Calu3 (cell line): ENCODE measurements around the gene KCNH4. TPM values are rescaled to one million over a fixed set of nuclear protein-coding genes. Genes with fewer than 3 reads are reported as not detected.
"Not testable (repeated sequence)": the region's sequence is repeated elsewhere in the genome, so short reads cannot be mapped to it uniquely, and the experiment has no call there.

ENCODE experiments used
- BruUV-seq: library from RNA; stranded (reverse); fragments of 400-500 nt; replicated peaks from 2 replicates; lab custom pipeline; 2021; lab: Mats Ljungman, UMichigan
- CTCF ChIA-PET: fragments of 300-600 bp; sonication (Branson Sonifier 250); formaldehyde crosslinking; loops from one replicate; lab custom pipeline; 2022; ENCODE audit warnings: antibody characterized with exemption; lab: Charles Lee
- DNase-seq: peaks from one replicate; pipeline ENCODE4 v3.0.0; 2022
- H3K27ac Mint-ChIP-seq: one replicate; pipeline ENCODE4 v1.8.0; 2022; ENCODE audit warnings: mixed read lengths; ENCODE audit not compliant: unreplicated experiment
- H3K27me3 Mint-ChIP-seq: one replicate; pipeline ENCODE4 v1.8.0; 2022; ENCODE audit warnings: mixed read lengths; ENCODE audit not compliant: unreplicated experiment
- H3K36me3 Mint-ChIP-seq: one replicate; pipeline ENCODE4 v1.8.0; 2022; ENCODE audit warnings: mild to moderate bottlenecking, moderate library complexity, mixed read lengths; ENCODE audit not compliant: insufficient read depth, unreplicated experiment
- H3K4me1 Mint-ChIP-seq: one replicate; pipeline ENCODE4 v1.8.0; 2022; ENCODE audit warnings: mild to moderate bottlenecking, low read depth, mixed read lengths; ENCODE audit not compliant: unreplicated experiment
- H3K4me3 Mint-ChIP-seq: one replicate; pipeline ENCODE4 v1.8.0; 2022; ENCODE audit warnings: mild to moderate bottlenecking, low read depth, moderate library complexity, mixed read lengths; ENCODE audit not compliant: unreplicated experiment
- H3K9me3 Mint-ChIP-seq: one replicate; pipeline ENCODE4 v1.8.0; 2022; ENCODE audit warnings: low read depth, mixed read lengths; ENCODE audit not compliant: unreplicated experiment
- CTCF ChIP-seq: fragments of 200-600 bp; IDR thresholded peaks from one replicate; pipeline ENCODE4 v1.8.0; 2022; ENCODE audit warnings: antibody characterized with exemption; ENCODE audit not compliant: unreplicated experiment
- intact Hi-C: fragments of 100-400 bp; cut with micrococcal nuclease; formaldehyde crosslinking; loops from one replicate; pipeline ENCODE4 v1.10.0; 2022; ENCODE audit not compliant: unreplicated experiment
- total RNA-seq: library from RNA; stranded (reverse); gene quantifications from 2 replicates; pipeline ENCODE4 v1.2.3, GENCODE V29; 2022

The KCNH4 gene
- total RNA-seq, 1 experiment from 2014 or later: not detected

DNA sequence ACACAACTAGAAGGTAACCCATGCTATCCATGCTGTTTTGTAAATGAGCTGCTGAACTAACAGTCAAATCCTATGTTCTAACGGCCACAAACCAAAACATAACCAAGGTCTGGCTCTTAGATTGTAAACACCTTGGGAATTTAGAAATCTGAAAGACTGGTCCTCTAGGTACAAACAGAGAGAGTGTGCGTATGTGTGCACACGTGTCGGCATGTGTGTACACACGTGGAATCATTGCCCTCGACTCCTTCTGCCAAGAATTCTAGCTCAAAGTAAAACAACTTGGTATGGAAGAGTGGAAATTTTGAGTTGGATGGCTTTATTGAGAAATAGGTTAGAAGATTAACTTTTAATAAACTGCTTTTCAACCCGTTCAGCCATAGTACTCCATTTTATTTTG is 31.4 kb upstream of the KCNH4 start:
- CTCF ChIA-PET: no interaction called here
- BruUV-seq: no TSS peak
- no peaks in the 10 kb centered on the region for H3K4me1 Mint-ChIP-seq

GRCh38 chr17:42211921-42212341 is 31.0 kb upstream of the KCNH4 start:
- H3K36me3 Mint-ChIP-seq: peaks cover 15% of the 10 kb centered on the region
- H3K4me3 Mint-ChIP-seq, DNase-seq, H3K9me3 Mint-ChIP-seq, H3K4me1 Mint-ChIP-seq, H3K27me3 Mint-ChIP-seq, intact Hi-C loops, H3K27ac Mint-ChIP-seq, BruUV-seq: not testable (repeated sequence)
- CTCF ChIA-PET: interaction anchor here (0.7 kb wide), 1 partner anchor 44 kb away, joined by 3 read pairs; no protein-coding TSS in a partner anchor

More for the DNA sequence above, 31.4 kb upstream of the KCNH4 start:
- no peaks in the 10 kb centered on the region for H3K27me3 Mint-ChIP-seq
- TF ChIP-seq CTCF: no peak
- H3K9me3 Mint-ChIP-seq: no peaks in the 10 kb centered on the region
- no peak overlapping the region for H3K27ac Mint-ChIP-seq
- H3K36me3 Mint-ChIP-seq: peaks cover 10% of the 10 kb centered on the region
- intact Hi-C loops: no loop called here
- no peak overlapping the region for H3K4me3 Mint-ChIP-seq
- DNase-seq: no peak

DNA sequence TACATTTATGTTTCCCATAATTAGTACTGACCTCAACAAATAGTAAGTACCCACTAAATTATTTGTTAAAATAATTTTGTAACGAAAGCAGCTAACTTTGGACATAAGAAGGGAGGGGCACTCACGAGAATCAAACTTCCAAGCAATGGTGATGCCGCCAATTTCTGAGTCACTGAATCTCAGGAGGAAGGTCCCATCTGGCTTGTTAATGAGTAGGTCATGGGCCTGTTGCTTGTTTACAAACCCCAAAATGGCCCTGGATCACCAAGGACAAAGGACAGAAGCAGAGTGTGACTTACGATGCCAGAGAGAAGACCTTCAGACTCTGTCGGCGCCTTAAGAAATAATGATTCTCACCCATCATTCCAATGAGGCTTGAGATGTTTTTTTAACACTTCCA is 29.1 kb upstream of the KCNH4 start:
- H3K27ac Mint-ChIP-seq: no peak overlapping the region
- DNase-seq: no peak
- BruUV-seq: no TSS peak

GRCh38 chr17:42206153-42206612 is 25.2 kb upstream of the KCNH4 start:
- DNase-seq, H3K9me3 Mint-ChIP-seq, BruUV-seq, intact Hi-C loops, H3K27me3 Mint-ChIP-seq, H3K27ac Mint-ChIP-seq, H3K4me3 Mint-ChIP-seq, H3K4me1 Mint-ChIP-seq: not testable (repeated sequence)
- peaks cover 23% of the 10 kb centered on the region for H3K36me3 Mint-ChIP-seq
- CTCF ChIA-PET: interaction anchor here (0.7 to 0.8 kb wide), 2 partner anchors 26 to 52 kb away, joined by 3 read pairs; no protein-coding TSS in a partner anchor

More for the DNA sequence above, 29.1 kb upstream of the KCNH4 start:
- TF ChIP-seq CTCF: no peak
- intact Hi-C loops: no loop called here
- Mint-ChIP-seq H3K4me3 (no peak overlapping the region), H3K27me3 (no peaks in the 10 kb centered on the region), H3K36me3 (peaks cover 23% of the 10 kb centered on the region), H3K4me1 (no peaks in the 10 kb centered on the region), H3K9me3 (no peaks in the 10 kb centered on the region)
- CTCF ChIA-PET: interaction anchor here (1.2 kb wide), 1 partner anchor 12 kb away, joined by 4 read pairs; no protein-coding TSS in a partner anchor

- BruUV-seq: no TSS peak
- intact Hi-C loops: no loop called here
- H3K27me3 Mint-ChIP-seq: no peaks in the 10 kb centered on the region
- H3K4me1 Mint-ChIP-seq: no peaks in the 10 kb centered on the region
- TF ChIP-seq CTCF: no peak
- DNase-seq: no peak
- H3K36me3 Mint-ChIP-seq: peaks cover 18% of the 10 kb centered on the region
- H3K4me3 Mint-ChIP-seq: no peak overlapping the region
- no peak overlapping the region for H3K27ac Mint-ChIP-seq
- no peaks in the 10 kb centered on the region for H3K9me3 Mint-ChIP-seq
- CTCF ChIA-PET: no interaction called here
These were observed 22.4 kb upstream of the KCNH4 start for GRCh38 chr17:42203354-42203753.
